Brain pericyte (primary cell): ENCODE measurements around the gene GEMIN7.
"Not testable (repeated sequence)": the region's sequence is repeated elsewhere in the genome, so short reads cannot be mapped to it uniquely, and the experiment has no call there.

ENCODE experiments used
- DNase-seq: peaks from one replicate; pipeline ENCODE4 v3.0.0-alpha.2; 2012; ENCODE audit warnings: low read depth, low spot score

The GEMIN7 gene

DNA sequence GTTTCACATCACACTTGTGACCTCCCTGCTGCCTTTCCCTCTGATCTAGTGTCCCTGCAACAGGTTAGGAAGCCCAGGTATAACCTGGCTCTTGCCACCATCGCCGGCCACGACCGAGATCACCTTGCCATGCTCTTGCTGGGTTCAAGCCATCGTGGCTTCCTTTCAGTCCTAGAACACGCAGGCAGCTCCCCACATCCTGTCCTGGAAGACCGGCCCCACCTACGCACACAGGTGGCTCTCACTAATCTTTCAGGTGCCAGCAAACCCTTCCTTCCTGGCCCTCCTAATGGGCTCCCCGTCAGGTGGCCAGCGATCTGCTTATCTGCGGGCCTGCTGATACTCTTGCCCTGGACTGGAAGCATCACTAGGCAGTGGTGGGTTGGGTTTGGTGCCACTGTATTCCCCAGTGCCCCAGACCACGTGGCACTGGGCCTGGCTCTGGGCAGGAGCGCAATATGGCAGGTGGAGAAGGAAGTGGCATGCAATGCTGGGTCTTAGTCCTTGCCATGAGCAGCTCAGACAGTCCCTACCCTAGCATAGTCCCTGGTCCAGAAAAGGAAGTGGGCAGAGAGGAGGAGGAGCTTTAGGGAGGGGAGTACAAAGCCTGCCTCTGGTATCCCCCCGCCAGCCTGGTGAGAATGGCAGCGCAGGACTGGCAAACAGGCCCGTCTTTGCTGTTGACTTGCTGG lies 25.7 kb downstream of the GEMIN7 start:
- no peak for DNase-seq

DNA sequence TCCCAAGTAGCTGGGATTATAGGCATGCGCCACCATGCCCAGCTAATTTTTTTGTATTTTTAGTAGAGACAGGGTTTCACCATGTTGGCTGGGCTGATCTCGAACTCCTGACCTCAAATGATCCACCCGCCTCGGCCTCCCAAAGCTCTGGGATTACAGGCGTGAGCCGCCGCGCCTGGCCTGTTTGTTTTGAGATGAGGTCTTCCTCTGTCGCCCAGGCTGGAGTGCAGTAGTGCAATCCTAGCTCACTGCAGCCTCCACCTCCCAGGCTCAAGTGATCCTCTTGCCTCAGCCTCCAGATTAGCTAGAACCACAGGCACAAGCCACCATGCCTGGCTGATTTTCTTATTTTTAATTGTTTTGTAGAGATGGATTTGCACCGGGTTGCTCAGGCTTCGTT lies 27.3 kb downstream of the GEMIN7 start:
- DNase-seq: not testable (repeated sequence)

DNA sequence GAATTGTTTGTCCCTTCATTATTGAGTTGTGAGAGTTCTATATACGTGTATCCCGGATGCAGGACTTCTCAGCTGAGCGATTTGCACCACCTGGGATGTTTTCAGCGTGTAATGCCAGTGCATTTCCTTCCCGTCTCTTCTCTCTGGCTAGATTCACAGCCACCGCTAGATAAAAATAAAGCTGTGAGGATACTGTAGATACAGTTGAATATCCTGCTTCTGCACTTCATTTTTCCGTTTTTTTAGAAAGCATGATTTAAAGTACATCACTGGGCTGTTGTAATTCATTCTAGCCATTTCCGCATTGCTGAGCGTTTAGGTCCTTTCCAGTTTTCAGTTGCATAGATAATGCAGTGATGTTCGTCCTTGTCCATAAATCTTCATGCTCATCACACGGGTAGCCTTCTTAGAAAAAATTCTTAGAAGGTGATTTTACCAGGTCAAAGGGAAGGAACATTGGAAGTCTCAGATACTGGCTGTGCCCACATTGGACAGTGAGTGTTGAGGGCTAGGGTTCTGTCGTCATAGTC lies 28.6 kb downstream of the GEMIN7 start:
- no peak for DNase-seq

DNA sequence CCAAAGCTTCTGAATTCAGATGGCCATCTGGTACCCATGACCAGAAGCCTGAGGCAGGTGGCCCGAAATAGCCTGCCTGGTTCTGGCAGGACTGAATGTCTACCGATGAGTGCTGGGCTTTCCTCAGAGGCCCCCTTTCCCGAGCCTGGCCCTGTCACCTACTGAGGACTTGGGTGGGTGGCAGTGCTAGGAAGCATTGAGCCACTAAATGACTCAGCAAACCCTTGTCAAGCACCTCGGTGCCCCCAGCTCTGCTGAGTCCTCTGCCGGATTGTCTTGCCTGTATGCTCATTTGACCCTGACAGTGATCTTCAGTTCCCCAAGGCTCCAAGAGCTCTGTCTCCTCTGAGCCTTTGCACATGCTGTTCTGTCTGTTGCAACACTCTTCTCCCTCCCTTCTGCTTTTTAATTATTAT lies 31.8 kb downstream of the GEMIN7 start:
- DNase-seq: no peak

DNA sequence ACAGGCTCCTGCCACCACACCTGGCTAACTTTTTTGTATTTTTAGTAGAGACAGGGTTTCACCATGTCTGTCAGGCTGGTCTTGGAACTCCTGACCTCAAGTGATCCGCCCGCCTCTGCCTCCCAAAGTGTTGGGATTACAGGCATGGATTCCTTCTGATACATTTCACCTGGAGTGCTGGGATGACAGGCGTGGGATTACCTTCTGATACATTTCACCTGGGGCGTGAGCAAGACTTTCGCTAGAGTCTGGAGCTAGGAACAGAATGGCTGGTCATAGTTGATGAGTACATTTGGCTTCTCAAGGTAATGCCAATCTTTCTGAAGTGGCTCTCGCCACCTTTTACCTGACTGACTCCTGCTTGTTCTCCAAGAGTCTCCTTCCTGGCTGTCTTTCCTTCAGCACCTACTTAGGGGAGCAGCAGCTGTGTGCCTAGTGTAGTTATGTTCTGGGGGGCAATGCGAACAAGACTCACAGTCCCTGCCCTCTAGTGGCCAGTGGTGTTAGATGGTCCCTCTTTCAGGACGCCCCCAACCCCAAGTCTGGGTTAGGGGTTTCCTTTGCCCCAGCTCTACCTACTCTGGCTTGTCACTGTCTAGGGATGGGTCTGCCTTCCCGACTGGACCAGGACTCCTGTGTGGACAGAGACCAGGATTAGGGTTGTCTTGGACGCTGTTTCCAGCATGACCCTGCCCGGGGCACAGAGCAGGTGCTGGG lies 33.2 kb downstream of the GEMIN7 start:
- no peak for DNase-seq

DNA sequence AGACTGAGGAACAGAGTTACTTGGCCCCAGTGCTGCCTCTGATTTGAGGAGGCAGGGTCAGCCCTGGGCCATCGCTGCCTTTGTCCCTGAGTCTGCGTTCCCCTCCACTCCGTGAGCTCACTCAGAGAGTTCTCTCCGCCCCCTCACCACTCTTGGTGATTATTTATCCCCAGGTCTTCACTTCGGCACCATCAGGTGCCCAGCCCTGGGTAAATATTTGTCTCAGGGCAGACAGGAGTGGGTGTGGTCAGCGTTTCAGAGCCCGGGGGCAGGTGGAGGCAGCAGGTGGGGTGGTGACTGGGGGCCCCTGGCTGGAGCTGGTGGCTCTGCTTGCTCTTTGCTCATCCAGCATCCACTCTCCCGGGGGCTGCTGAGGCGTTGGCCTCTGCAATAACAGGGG lies 34.6 kb downstream of the GEMIN7 start:
- no peak for DNase-seq

DNA sequence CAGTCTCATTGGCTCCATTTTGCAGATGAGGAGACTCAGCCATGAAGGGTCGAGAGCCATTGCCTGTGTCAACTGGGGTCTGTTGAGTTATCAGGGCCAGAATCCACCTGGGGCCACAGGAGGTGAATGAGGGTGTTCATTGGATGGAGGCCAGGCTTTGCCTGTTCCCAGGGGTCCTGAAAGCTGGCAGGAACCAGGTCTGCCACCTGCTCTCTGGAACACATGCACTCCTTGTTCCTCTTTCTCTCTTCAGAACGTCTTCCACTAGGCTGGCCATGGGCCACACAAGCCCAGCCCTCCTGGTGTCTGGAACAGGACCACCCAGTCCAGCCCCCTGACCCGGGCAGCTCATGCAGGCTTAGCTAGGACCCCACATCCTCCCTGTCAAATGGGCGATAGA lies 35.1 kb downstream of the GEMIN7 start:
- no peak for DNase-seq

DNA sequence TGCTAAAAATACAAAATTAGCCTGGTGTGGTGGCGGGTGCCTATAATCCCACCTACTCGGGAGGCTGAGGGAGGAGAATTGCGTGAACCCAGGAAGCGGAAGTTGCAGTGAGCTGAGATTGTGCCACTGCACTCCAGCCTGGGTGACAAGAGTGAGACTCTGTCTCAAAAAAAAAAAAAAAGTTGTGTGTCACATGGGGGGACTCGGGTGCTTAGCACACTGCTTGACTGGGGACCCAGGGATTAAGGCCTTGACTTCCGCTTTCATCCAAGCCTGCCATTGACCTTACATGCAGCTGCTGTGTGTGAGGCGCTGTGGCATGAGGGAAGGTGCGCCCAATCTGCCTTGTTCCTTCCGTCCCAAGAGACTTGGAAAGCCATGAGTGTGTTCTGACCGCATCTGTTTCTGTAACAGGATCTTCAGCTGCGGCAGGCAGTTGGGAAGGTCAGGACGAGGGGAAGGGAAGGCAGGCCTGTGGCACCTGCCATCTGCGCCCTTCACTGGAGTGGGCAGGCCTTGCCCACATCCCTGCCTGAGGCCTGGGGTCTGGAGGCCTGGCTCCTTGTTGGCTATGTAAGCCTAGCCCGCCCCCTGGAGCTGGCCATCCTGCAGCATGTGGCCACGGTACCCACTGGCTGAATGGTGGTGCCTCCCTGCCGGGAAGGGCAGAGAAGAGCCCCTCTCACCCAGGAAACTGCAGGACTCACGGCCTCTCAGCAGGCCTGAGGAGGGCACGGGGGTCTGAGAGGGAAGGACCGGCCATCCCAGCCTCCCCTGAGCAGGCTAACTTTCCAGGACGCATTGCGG lies 37.0 kb downstream of the GEMIN7 start:
- no peak for DNase-seq

DNA sequence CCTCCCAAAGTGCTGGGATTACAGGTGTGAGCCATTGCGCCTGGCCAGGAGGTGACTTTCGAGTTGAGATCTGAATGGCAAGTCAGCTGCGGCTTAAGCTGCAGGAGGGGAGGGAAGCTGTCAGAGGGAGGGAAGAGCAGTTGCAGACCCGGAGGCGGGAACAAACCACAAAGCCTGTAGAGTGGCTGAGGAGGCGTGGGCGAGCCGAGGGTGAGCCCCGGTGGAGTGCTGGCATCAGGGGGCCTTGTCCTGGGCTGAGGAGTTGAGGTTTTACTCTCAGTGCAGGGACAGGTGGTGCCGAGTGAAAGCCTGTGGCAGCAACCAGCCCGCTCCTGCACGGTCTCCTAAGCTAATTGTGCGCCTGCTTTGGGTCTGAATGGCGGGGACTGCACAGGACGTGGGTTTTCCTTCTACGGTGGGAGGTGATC lies 38.1 kb downstream of the GEMIN7 start:
- DNase-seq: no peak

DNA sequence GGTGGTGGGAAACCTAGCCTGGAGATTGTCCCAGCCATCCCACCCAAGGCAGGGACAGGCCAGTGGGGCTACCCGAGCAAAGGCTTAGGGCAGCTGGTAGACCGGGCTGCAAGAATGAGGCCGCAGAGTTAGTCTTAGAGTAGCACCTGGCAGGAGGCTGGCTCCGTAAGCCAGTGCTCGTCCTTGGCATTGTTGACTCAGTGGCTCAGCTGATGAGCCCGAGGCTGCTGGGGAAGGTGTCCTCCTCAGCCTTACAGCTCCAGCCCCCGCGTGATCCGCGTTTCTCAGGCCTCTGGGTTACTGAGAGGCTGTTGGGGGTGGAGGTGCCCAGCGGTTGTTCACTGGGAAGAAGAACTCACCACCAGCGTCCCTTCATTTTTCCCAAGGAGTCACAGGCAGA lies 38.6 kb downstream of the GEMIN7 start:
- DNase-seq: no peak

DNA sequence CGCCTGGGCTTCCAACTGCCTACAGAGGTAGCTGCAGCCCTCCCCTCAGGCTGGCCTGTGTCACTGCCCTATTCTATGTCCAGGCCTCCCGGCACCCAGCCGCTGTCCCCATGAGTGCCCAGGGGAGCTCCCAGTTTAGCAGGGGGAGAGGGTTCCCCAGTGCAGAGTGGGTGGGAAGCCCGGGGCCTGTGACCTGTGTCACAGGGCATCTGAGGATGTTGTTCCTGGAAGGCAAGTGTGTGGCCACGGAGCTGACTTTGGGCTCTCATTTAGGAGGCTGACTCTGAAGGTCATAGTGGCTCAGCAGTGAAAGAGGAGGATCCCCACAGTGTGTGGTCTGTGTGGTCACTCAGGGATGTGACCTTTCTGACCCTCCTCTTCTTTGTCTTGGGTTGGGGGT lies 39.0 kb downstream of the GEMIN7 start:
- no peak for DNase-seq

DNA sequence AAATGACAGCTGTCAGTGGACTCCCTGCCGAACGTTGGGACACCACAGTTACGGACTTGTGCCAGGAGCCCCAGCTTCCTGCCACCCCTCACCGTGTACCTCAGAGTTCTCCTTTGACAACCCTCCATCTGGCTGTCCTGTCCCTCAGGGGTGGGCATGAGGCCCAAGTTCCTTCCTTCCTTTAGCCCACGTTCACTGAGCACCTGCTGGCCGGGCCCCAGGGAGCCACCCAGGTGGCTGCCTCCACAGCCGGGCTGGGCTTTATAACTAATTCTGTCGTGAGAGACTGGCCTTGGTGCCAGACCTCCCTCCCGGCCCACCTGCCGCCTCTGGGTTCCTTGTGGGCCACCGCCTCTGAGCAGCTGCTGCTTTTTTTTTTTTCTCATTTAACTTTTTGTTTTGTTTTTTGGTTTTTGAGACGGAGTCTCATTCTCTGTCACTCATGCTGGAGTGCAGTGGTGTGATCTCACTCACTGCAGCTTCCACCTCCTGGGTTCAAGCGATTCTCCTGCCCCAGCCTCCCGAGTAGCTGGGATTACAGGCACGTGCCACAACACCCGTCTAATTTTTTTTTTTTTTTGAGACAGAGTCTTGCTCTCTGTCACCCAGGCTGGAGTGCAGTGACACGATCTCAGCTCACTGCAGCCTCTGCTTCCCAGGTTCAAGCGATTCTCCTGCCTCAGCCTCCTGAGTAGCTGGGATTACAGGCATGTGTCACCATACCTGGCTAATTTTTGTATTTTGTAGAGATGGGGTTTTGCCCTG lies 39.7 kb downstream of the GEMIN7 start:
- not testable (repeated sequence) for DNase-seq

DNA sequence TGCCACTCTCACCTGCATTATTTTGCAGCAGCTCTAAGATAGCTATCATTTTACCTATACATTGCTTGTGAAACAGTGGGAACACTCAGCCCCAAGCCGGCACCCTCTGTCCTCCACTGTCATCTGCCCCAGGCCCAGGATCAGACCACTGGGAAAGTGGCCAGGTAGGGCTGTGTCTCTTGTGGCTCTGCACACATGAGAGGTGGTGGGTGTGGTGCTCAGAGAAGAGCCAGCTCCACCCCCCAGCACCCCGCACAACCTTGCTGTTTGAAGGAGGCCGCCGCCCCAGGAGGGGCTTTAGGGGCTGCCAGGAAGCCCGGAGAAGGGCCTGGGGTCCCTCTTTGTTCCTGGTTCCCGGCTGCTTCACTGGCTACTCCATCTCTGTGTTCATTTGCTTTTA lies 40.5 kb downstream of the GEMIN7 start:
- no peak for DNase-seq

DNA sequence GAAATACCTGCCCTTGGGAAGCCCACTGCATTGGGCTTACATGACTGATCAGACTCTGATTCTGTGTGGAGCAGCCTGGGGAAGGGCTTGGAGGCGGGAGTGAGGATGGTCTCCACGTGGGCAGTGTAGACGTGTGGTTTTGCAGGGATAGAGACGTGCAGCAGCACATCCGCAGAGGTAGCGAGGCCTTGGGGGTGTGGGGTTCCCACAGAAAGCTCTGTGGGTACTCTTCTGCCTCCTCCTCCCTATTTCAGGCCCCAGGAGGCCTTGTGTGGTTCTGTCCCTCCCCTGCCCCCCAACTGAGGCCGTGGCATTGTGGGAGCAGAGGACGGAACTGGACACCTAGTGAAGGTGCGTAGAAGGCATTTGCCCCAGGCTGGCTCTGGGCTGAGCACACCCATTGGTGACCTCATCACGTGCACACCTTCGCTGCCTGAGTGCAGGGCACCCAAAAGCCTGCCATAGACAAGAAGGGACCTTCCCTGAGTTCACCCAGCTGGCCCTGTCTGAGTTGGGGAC lies 42.8 kb downstream of the GEMIN7 start:
- DNase-seq: no peak

DNA sequence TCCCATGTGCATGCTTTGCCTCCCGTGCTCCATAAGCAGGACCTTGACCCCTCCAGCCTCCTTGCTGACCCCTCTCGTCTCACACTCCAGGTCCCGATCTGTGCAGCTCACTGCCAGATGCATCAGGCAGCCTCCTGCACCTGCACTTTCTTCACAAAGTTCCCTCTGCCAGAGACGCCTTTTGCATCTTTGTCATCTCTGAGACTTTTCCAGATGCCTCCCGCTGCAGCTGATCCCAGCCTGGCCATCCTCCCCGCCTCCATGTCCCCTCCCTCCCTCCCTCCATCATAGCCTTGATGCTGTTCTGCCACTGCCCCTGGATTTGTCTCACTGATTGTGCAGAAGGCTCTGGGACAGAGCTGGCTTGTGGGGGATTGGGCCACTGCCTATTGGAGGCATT lies 43.8 kb downstream of the GEMIN7 start:
- DNase-seq: no peak

DNA sequence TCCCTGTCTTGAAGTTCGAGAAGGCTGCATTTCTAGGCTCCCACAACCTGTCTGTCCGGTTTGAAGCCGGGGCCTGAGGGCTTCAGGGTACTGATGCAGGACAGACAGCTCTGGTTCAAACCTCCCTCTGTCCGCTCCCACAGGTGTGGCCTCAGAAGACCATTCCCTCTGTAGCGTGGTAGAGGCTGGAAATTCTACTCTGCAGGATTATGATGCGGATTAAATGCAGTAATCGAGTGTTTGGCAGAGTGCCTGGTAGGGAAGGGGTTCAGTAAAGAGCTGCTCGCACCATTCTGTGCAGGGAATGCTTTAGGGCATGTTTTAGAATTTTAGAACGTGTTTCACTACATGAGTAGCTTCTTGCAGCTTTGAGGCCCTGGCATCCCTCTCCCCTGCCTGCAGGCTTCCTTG lies 44.4 kb downstream of the GEMIN7 start:
- DNase-seq: no peak

DNA sequence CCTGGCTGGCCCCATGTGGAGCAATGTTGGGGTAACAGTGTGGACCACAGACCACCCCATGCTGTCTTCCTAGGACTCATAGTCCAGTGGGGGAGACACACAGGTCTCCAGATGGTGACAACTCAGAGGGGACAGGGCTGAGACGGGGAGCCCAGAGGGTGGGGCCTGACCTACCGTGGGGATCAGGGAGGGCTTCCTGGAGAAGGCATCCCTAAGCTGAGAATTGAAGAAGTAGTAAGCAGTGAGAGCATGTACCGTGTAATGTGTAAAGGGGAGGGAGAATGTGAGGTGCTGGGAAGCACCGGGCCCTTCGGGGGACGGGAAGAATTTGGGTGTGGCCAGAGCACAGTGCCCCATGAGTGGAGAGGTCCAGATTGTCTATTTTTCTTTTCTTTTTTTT lies 45.0 kb downstream of the GEMIN7 start:
- no peak for DNase-seq

DNA sequence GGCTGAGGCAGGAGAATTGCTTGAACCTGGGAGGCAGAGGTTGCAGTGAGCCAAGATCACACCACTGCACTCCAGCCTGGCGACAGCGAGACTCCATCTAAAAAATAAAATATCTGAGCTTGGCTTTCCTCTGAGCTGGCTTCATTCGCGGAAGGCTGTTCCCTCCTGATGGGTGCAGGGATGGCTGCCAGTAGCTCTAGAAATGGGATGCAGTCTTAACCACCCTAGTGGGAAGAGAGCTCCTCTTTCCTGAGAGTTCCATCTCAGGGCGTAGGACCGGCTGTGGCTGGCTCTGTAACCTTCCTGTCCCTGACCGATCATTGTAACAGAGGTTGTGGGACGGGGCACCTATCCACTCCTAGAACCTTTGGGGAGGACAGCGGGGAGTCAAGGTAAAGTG lies 46.3 kb downstream of the GEMIN7 start:
- DNase-seq: no peak

DNA sequence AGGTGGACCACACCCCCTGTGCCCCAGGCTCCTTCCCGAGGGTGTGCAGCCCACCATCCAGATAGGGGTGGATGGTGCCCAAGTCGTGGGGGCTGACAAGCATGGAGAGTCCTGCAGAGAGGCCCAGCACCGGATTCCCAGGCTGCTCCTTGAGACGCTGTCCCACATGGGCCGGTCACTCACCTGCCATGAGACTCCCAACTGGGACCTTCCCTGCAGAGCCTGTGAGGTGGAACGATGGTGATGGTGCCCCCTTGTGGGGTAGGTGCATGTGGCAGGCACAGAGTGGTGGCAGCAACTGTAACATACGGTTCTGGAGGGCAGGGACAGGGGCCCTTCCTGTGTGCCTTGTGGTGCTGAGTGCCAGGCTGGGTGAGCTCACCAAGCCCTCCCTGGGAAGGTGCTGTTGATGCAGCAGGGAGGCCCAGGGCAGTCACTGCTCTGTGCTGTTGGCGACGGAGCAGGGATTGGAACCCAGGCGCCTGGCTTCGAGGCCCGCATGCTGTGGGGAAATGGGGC lies 47.0 kb downstream of the GEMIN7 start:
- DNase-seq: no peak

DNA sequence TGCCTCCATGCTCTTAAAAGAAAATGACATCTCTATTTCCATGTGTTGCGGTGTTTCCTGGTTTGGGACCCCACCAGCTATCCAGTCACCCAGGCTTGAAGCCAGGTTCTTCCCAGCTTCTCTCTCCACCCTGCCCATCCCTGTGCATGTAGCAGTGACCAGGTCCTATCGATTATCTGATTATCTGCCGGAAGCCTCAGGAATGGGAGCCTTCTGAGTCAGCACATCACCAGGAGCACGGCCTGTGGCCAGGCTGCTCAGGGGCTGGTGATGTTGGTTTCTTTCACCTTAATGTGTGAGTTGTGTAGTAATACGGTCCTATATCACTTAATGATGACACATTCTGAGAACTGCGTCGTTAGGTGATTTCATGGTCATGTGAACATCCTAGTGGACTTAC lies 47.6 kb downstream of the GEMIN7 start:
- no peak for DNase-seq

DNA sequence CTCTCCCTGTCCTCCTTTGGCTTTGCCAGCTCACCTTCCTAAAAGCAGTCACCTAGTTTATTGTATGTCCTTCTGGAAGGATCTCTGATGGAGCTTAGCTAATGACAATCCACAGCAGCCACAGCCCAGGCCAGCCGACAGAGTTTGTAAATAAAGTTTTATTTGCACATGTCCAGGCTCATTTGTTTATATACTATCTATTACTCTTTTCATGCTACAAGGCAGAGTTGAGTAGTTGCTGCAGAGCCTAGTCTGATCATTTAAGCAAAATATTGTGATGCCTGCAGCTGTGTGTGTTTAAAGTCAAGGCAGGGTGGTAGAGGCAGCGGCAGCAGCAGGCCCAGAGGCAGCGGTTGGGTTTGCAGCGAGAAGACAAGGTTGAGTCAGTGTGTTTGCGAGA lies 49.1 kb downstream of the GEMIN7 start:
- no peak for DNase-seq
